Activated naive CD8-positive, alpha-beta T cell treated with anti-CD3 and anti-CD28 coated beads, Interleukin-2, amount 50 U/mL, for 24 hours (primary cell): ENCODE measurements around the gene FEM1C.
"Not testable (repeated sequence)": the region's sequence is repeated elsewhere in the genome, so short reads cannot be mapped to it uniquely, and the experiment has no call there.

Source experiments
- ATAC-seq: fragments of 150-1000 bp; cut with Tn5 transposase; one replicate; pipeline ENCODE4 v1.10.0; 2021
- DNase-seq: peaks from one replicate; pipeline ENCODE4 v3.0.0; 2021
- H3K27ac Mint-ChIP-seq: one replicate; pipeline ENCODE4 v1.8.0; 2021; ENCODE audit warnings: mild to moderate bottlenecking, mixed read lengths
- H3K27me3 Mint-ChIP-seq: one replicate; pipeline ENCODE4 v1.8.0; 2021; ENCODE audit warnings: mixed read lengths
- H3K36me3 Mint-ChIP-seq: one replicate; pipeline ENCODE4 v1.8.0; 2021; ENCODE audit warnings: low read depth, mixed read lengths
- H3K4me1 Mint-ChIP-seq: one replicate; pipeline ENCODE4 v1.8.0; 2021; ENCODE audit warnings: mixed read lengths
- H3K4me3 Mint-ChIP-seq: one replicate; pipeline ENCODE4 v1.8.0; 2021; ENCODE audit warnings: mild to moderate bottlenecking, moderate library complexity, mixed read lengths
- H3K9me3 Mint-ChIP-seq: one replicate; pipeline ENCODE4 v1.8.0; 2021; ENCODE audit warnings: mixed read lengths

FEM1C gene

GRCh38 chr5:115486728-115487127 is 57.8 kb downstream of the FEM1C start:
- no peak overlapping the region for H3K27ac Mint-ChIP-seq
- H3K9me3 Mint-ChIP-seq, result no peaks in the 10 kb centered on the region
- ATAC-seq, result no peak
- no peak for DNase-seq
- H3K4me1 Mint-ChIP-seq, result peaks cover 34% of the 10 kb centered on the region
- no peak overlapping the region for H3K4me3 Mint-ChIP-seq
- H3K36me3 Mint-ChIP-seq, result no peaks in the 10 kb centered on the region
- H3K27me3 Mint-ChIP-seq, result peaks cover 10% of the 10 kb centered on the region

GRCh38 chr5:115484368-115484767 is 60.2 kb downstream of the FEM1C start:
- Mint-ChIP-seq H3K9me3 (no peaks in the 10 kb centered on the region), H3K27me3 (peaks cover 15% of the 10 kb centered on the region), H3K36me3 (no peaks in the 10 kb centered on the region), H3K4me1 (peaks cover 28% of the 10 kb centered on the region), H3K4me3 (no peak overlapping the region), H3K27ac (no peak overlapping the region)
- DNase-seq (no peak), ATAC-seq (no peak)

- Mint-ChIP-seq H3K36me3 (no peaks in the 10 kb centered on the region), H3K9me3 (no peaks in the 10 kb centered on the region), H3K27ac (no peak overlapping the region), H3K4me3 (no peak overlapping the region), H3K27me3 (peaks cover 39% of the 10 kb centered on the region), H3K4me1 (peaks cover 11% of the 10 kb centered on the region)
- DNase-seq (no peak), ATAC-seq (no peak)
Observed at GRCh38 chr5:115480900-115481299, 63.7 kb downstream of the FEM1C start.

- peaks cover 40% of the 10 kb centered on the region for H3K27me3 Mint-ChIP-seq
- DNase-seq (no peak), ATAC-seq (no peak)
- H3K4me3 Mint-ChIP-seq, result no peak overlapping the region
- no peak overlapping the region for H3K27ac Mint-ChIP-seq
- H3K9me3 Mint-ChIP-seq, result no peaks in the 10 kb centered on the region
- peaks cover 11% of the 10 kb centered on the region for H3K4me1 Mint-ChIP-seq
- no peaks in the 10 kb centered on the region for H3K36me3 Mint-ChIP-seq
Observed at GRCh38 chr5:115480271-115480670, 64.3 kb downstream of the FEM1C start.

- ATAC-seq, H3K4me3 Mint-ChIP-seq, H3K36me3 Mint-ChIP-seq, H3K9me3 Mint-ChIP-seq, DNase-seq, H3K4me1 Mint-ChIP-seq: not testable (repeated sequence)
- H3K27me3 Mint-ChIP-seq, result peaks cover 43% of the 10 kb centered on the region
- peak overlapping the region; percentile 10 for H3K27ac Mint-ChIP-seq
Observed at GRCh38 chr5:115479166-115479873, 65.3 kb downstream of the FEM1C start.

GRCh38 chr5:115478281-115478680 is 66.3 kb downstream of the FEM1C start:
- no peak for ATAC-seq
- no peak overlapping the region for H3K4me3 Mint-ChIP-seq
- H3K27ac Mint-ChIP-seq, result no peak overlapping the region
- peaks cover 47% of the 10 kb centered on the region for H3K27me3 Mint-ChIP-seq
- H3K9me3 Mint-ChIP-seq, result no peaks in the 10 kb centered on the region
- H3K36me3 Mint-ChIP-seq, result no peaks in the 10 kb centered on the region
- H3K4me1 Mint-ChIP-seq, result peaks cover 9% of the 10 kb centered on the region
- no peak for DNase-seq

GRCh38 chr5:115477581-115477980 is 67.0 kb downstream of the FEM1C start:
- DNase-seq (no peak), ATAC-seq (no peak)
- peaks cover 47% of the 10 kb centered on the region for H3K27me3 Mint-ChIP-seq
- no peaks in the 10 kb centered on the region for H3K9me3 Mint-ChIP-seq
- H3K4me1 Mint-ChIP-seq, result peaks cover 9% of the 10 kb centered on the region
- no peak overlapping the region for H3K27ac Mint-ChIP-seq
- H3K4me3 Mint-ChIP-seq, result no peak overlapping the region
- H3K36me3 Mint-ChIP-seq, result no peaks in the 10 kb centered on the region

GRCh38 chr5:115475788-115476187 is 68.8 kb downstream of the FEM1C start:
- Mint-ChIP-seq H3K27me3 (peaks cover 47% of the 10 kb centered on the region), H3K4me1 (peaks cover 9% of the 10 kb centered on the region), H3K27ac (no peak overlapping the region), H3K36me3 (no peaks in the 10 kb centered on the region), H3K4me3 (no peak overlapping the region), H3K9me3 (no peaks in the 10 kb centered on the region)
- ATAC-seq (no peak), DNase-seq (no peak)

GRCh38 chr5:115472271-115473025 is 72.1 kb downstream of the FEM1C start:
- H3K4me1 Mint-ChIP-seq, result no peaks in the 10 kb centered on the region
- DNase-seq, result no peak
- H3K27me3 Mint-ChIP-seq, result peaks cover 39% of the 10 kb centered on the region
- no peak for ATAC-seq
- no peaks in the 10 kb centered on the region for H3K36me3 Mint-ChIP-seq
- no peak overlapping the region for H3K4me3 Mint-ChIP-seq
- no peaks in the 10 kb centered on the region for H3K9me3 Mint-ChIP-seq
- H3K27ac Mint-ChIP-seq, result no peak overlapping the region

- no peak for ATAC-seq
Observed at GRCh38 chr5:115471345-115472063, 73.1 kb downstream of the FEM1C start.

GRCh38 chr5:115470921-115471320 is 73.7 kb downstream of the FEM1C start:
- Mint-ChIP-seq H3K9me3 (no peaks in the 10 kb centered on the region), H3K4me3 (no peak overlapping the region), H3K27ac (no peak overlapping the region), H3K4me1 (no peaks in the 10 kb centered on the region), H3K27me3 (peaks cover 33% of the 10 kb centered on the region), H3K36me3 (no peaks in the 10 kb centered on the region)
- ATAC-seq, result no peak
- DNase-seq, result no peak

More at GRCh38 chr5:115471345-115472063, 73.1 kb downstream of the FEM1C start:
- Mint-ChIP-seq H3K4me1 (no peaks in the 10 kb centered on the region), H3K27me3 (peaks cover 38% of the 10 kb centered on the region), H3K27ac (no peak overlapping the region), H3K9me3 (no peaks in the 10 kb centered on the region), H3K4me3 (no peak overlapping the region), H3K36me3 (no peaks in the 10 kb centered on the region)
- DNase-seq, result no peak
